Sigmoid colon (tissue), 7 donors: ENCODE data around the gene ADGRG3. TPM values are rescaled to one million over a fixed set of nuclear protein-coding genes. Genes with fewer than 3 reads are reported as not detected.

Experiments used
- DNase-seq: peaks from one replicate; pipeline ENCODE4 v3.0.0-alpha.2; 2019
- H3K27ac ChIP-seq, 4 donors: fragments of 200-600 bp; sonication (generic); one replicate each; pipeline ENCODE4 v1.5.1; 2016 to 2019; ENCODE audit warnings: mild to moderate bottlenecking in 1 of 4
- H3K27me3 ChIP-seq, 3 donors: fragments of 200-600 bp; sonication (generic); one replicate each; pipeline ENCODE4 v1.5.1; 2019; ENCODE audit warnings: mild to moderate bottlenecking in 1 of 3
- H3K36me3 ChIP-seq, 4 donors: fragments of 200-600 bp; sonication (generic); one replicate each; pipeline ENCODE4 v1.5.1; 2016 to 2019
- H3K4me1 ChIP-seq, 4 donors: fragments of 200-600 bp; sonication (generic); one replicate each; pipeline ENCODE4 v1.5.1; 2017 to 2019
- H3K4me3 ChIP-seq, 4 donors: fragments of 200-600 bp; sonication (generic); one replicate each; pipeline ENCODE4 v1.5.1; 2017 to 2019; ENCODE audit warnings: mild to moderate bottlenecking in 2 of 4, moderate library complexity in 1 of 4
- H3K9me3 ChIP-seq, 4 donors: fragments of 200-600 bp in 3 of 4; sonication (generic) in 3 of 4; one replicate each; pipeline versions ENCODE4 v1.5.1 to v1.6.1; 2013 to 2019
- CTCF ChIP-seq, 4 experiments: fragments of 450-650 bp in 3 of 4; fragments of 200-600 bp in 1 of 4; IDR thresholded peaks; one replicate each; pipeline ENCODE4 v1.5.1; 2016 to 2019; ENCODE audit warnings: antibody characterized with exemption in 4 of 4, mild to moderate bottlenecking in 3 of 4, moderate library complexity in 2 of 4
- EP300 ChIP-seq, 4 donors: sonication (generic); formaldehyde crosslinking; IDR thresholded peaks; one replicate each; pipeline ENCODE4 v1.6.1; 2017; ENCODE audit warnings: antibody characterized with exemption in 4 of 4
- POLR2A ChIP-seq, 2 donors: fragments of 450-650 bp; IDR thresholded peaks; one replicate each; pipeline ENCODE4 v1.6.1; 2016; ENCODE audit warnings: antibody characterized with exemption in 2 of 2, mild to moderate bottlenecking in 2 of 2, moderate library complexity in 2 of 2
- POLR2AphosphoS5 ChIP-seq, 4 donors: sonication (generic); formaldehyde crosslinking; IDR thresholded peaks; one replicate each; pipeline ENCODE4 v1.6.1; 2017; ENCODE audit warnings: antibody characterized with exemption in 4 of 4
- WGBS, 2 donors: extraction: QIAGEN DNeasy Blood & Tissue Kit; methylation state at CpG; one replicate each; pipeline ENCODE4 v1.1.7; 2013; 5-methylcytosine and 5-hydroxymethylcytosine counted together
- intact Hi-C: fragments of 100-400 bp; cut with DNase I; formaldehyde crosslinking; loops from one replicate; pipeline ENCODE4 v1.15.1; 2023
- polyA plus RNA-seq, 3 donors: library from polyadenylated mRNA; stranded (reverse); fragments of 200-250 nt; gene quantifications; one replicate each; pipeline ENCODE4 v1.2.3, GENCODE V29; 2013
- total RNA-seq, 4 donors: library from RNA; depleted of rRNA; stranded (reverse); fragments of >200 nt; gene quantifications; one replicate each; pipeline ENCODE4 v1.1.0, GENCODE V29; 2016
- donor health status: healthy with polysubstance abuse.
- donor health status: Bipolar disorder and iron deficiency.
- donor health status: healthy.

ADGRG3 gene
- total and polyA plus RNA-seq, 7 donors, result 0.69 to 6.6 (median 3.6) TPM

GRCh38 chr16:57683636-57684545 lies 15.8 kb downstream of the ADGRG3 start:
- Histone ChIP-seq H3K4me1 (no peaks in the 10 kb centered on the region), H3K4me3 (no peak overlapping the region), H3K27me3 (peaks cover 0 to 4% (median 0%) of the 10 kb centered on the region in 3 donors), H3K9me3 (no peaks in the 10 kb centered on the region), H3K36me3 (no peaks in the 10 kb centered on the region), H3K27ac (no peak overlapping the region)
- no peak for TF ChIP-seq POLR2AphosphoS5 (IDR thresholded peaks at IDR 0.05)
- no peak for TF ChIP-seq POLR2A (IDR thresholded peaks at IDR 0.05)
- no peak for TF ChIP-seq EP300 (IDR thresholded peaks at IDR 0.05)
- TF ChIP-seq CTCF (IDR thresholded peaks at IDR 0.05), result no peak
- intact Hi-C loops, result no loop called here
- 88 to 90% methylated on average over 18 of the region's 18 CpGs for WGBS, 2 donors
- DNase-seq, result peak; percentile 52

- 95 to 96% methylated on average over 8 of the region's 8 CpGs for WGBS, 2 donors
- TF ChIP-seq EP300 (IDR thresholded peaks at IDR 0.05), result no peak
- no peak for TF ChIP-seq POLR2A (IDR thresholded peaks at IDR 0.05)
- no peaks in the 10 kb centered on the region for H3K36me3 ChIP-seq
- peaks cover 0 to 12% (median 0%) of the 10 kb centered on the region in 3 donors for H3K27me3 ChIP-seq
- intact Hi-C loops, result no loop called here
- H3K9me3 ChIP-seq, result no peaks in the 10 kb centered on the region
- no peaks in the 10 kb centered on the region for H3K4me1 ChIP-seq
- peak; percentile 38 for DNase-seq
- H3K27ac ChIP-seq, result no peak overlapping the region
- no peak overlapping the region for H3K4me3 ChIP-seq
Measured at GRCh38 chr16:57684626-57685358, 16.7 kb downstream of the ADGRG3 start.

- H3K36me3 ChIP-seq, result no peaks in the 10 kb centered on the region
- DNase-seq, result peak; percentile 55
- WGBS, 2 donors, result 87 to 89% methylated on average over 11 of the region's 11 CpGs
Measured at GRCh38 chr16:57685633-57686032, 17.5 kb downstream of the ADGRG3 start.

GRCh38 chr16:57686577-57686976 lies 18.5 kb downstream of the ADGRG3 start:
- Histone ChIP-seq H3K27me3 (peaks cover 0 to 25% (median 0%) of the 10 kb centered on the region in 3 donors), H3K4me3 (no peak overlapping the region), H3K4me1 (no peaks in the 10 kb centered on the region), H3K27ac (no peak overlapping the region), H3K36me3 (no peaks in the 10 kb centered on the region), H3K9me3 (no peaks in the 10 kb centered on the region)
- DNase-seq, result no peak
- TF ChIP-seq CTCF (IDR thresholded peaks at IDR 0.05), result no peak
- TF ChIP-seq EP300 (IDR thresholded peaks at IDR 0.05), result no peak
- no peak for TF ChIP-seq POLR2AphosphoS5 (IDR thresholded peaks at IDR 0.05)
- TF ChIP-seq POLR2A (IDR thresholded peaks at IDR 0.05), result no peak
- intact Hi-C loops, result no loop called here
- WGBS, 2 donors, result 91 to 92% methylated on average over 4 of the region's 4 CpGs

More at GRCh38 chr16:57685633-57686032, 17.5 kb downstream of the ADGRG3 start:
- H3K9me3 ChIP-seq, result no peaks in the 10 kb centered on the region
- H3K27ac ChIP-seq, result no peak overlapping the region
- no peaks in the 10 kb centered on the region for H3K4me1 ChIP-seq
- intact Hi-C loops, result no loop called here
- no peak for TF ChIP-seq POLR2AphosphoS5 (IDR thresholded peaks at IDR 0.05)
- TF ChIP-seq CTCF (IDR thresholded peaks at IDR 0.05), result no peak
- no peak for TF ChIP-seq POLR2A (IDR thresholded peaks at IDR 0.05)
- no peak for TF ChIP-seq EP300 (IDR thresholded peaks at IDR 0.05)
- peaks cover 0 to 19% (median 0%) of the 10 kb centered on the region in 3 donors for H3K27me3 ChIP-seq
- no peak overlapping the region for H3K4me3 ChIP-seq

GRCh38 chr16:57687363-57687929 lies 19.3 kb downstream of the ADGRG3 start:
- WGBS, 2 donors, result 69 to 84% methylated on average over 3 of the region's 3 CpGs
- H3K27me3 ChIP-seq, result peaks cover 0 to 25% (median 0%) of the 10 kb centered on the region in 3 donors
- H3K27ac ChIP-seq, result no peak overlapping the region
- no peaks in the 10 kb centered on the region for H3K9me3 ChIP-seq
- H3K36me3 ChIP-seq, result no peaks in the 10 kb centered on the region
- H3K4me3 ChIP-seq, result no peak overlapping the region
- intact Hi-C loops, result no loop called here
- TF ChIP-seq POLR2AphosphoS5 (IDR thresholded peaks at IDR 0.05) (no peak), CTCF (IDR thresholded peaks at IDR 0.05) (no peak), POLR2A (IDR thresholded peaks at IDR 0.05) (no peak), EP300 (IDR thresholded peaks at IDR 0.05) (no peak)
- no peaks in the 10 kb centered on the region for H3K4me1 ChIP-seq
- peak; percentile 4 for DNase-seq
